GM13976 (cell line): ENCODE measurements around the gene SNX9.

Source experiments
- DNase-seq: peaks from one replicate; pipeline ENCODE4 v3.0.0; 2012; ENCODE audit warnings: low spot score
- in situ Hi-C: fragments of 300-500 bp; cut with MboI; formaldehyde crosslinking; loops from one replicate; pipeline ENCODE4 v1.12.0; 2022; ENCODE audit warnings: low sequenced_read_pairs, mixed read lengths, inconsistent platforms; ENCODE audit not compliant: unreplicated experiment
- TF ChIP-seq, protein P1 (sequence below): IDR thresholded peaks from 2 replicates; pipeline ENCODE4 v1.5.1; 2012; ENCODE audit warnings: borderline replicate concordance, mild to moderate bottlenecking; ENCODE audit not compliant: insufficient read depth; ENCODE audit errors: extremely low read depth, missing control alignments, control extremely low read depth

The SNX9 gene

GRCh38 chr6:157977176-157977804 lies 154.2 kb downstream of the SNX9 start:
- in situ Hi-C loops = no loop called here
- TF ChIP-seq, protein P1, sequence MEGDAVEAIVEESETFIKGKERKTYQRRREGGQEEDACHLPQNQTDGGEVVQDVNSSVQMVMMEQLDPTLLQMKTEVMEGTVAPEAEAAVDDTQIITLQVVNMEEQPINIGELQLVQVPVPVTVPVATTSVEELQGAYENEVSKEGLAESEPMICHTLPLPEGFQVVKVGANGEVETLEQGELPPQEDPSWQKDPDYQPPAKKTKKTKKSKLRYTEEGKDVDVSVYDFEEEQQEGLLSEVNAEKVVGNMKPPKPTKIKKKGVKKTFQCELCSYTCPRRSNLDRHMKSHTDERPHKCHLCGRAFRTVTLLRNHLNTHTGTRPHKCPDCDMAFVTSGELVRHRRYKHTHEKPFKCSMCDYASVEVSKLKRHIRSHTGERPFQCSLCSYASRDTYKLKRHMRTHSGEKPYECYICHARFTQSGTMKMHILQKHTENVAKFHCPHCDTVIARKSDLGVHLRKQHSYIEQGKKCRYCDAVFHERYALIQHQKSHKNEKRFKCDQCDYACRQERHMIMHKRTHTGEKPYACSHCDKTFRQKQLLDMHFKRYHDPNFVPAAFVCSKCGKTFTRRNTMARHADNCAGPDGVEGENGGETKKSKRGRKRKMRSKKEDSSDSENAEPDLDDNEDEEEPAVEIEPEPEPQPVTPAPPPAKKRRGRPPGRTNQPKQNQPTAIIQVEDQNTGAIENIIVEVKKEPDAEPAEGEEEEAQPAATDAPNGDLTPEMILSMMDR = no peak

GRCh38 chr6:157978021-157978783 lies 155.2 kb downstream of the SNX9 start:
- in situ Hi-C loops = no loop called here
- DNase-seq = no peak
- TF ChIP-seq, protein P1 = no peak

More at GRCh38 chr6:157977176-157977804, 154.2 kb downstream of the SNX9 start:
- DNase-seq = no peak

DNA sequence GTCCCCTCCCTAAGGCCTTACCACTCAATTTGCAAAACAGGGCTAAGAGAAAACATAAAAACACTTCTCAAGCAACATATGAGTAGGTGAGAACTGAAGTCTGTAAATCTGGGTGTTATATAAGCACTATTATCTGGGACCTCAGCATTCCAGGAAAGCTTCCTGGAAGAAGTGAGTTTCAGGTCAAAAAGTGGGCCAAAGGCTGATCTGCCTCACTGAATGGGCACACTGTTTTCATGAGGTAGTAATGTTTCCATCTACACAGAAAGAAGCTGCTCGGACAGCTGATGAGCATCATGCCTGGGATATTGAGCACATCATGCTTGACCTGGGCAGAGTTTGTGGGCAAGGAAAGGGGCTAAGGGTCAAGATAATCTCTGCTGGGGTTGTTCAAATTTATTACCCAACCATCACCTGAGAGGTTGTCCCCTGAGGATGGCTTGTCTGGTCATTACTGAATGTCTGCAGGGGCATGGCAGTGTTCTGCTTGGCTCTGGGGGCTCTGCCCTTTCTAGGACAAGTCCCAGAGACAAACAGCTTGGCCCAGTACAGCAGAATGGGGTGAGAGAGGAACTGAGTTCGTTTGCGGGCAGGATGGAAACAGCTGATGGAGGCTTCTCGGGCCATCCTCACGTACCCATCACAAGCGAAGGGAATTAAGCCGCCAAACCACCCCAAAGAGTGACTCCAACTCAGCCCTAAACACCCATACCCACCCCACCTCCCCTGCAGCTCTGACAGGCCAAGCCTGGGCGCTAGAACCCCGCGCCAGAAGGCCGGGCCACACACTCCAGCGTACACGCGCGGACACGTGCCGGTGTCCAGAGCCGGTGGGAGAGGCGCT lies 157.5 kb downstream of the SNX9 start:
- TF ChIP-seq, protein P1 = no peak
- in situ Hi-C loops = no loop called here
- DNase-seq = no peak

DNA sequence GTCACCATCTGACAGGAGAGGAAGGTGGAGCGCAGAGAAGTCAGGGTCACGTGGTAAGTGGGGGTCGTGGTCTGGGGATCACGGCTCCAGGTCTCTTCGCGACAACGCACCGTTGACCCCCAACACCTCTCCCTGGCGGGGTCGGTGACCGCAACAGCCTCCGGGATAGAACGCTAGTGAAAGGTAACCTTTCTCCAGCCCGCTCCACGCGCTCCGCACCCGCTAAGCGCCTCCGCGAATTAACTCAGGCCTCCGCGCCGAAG lies 158.0 kb downstream of the SNX9 start:
- TF ChIP-seq, protein P1 = no peak
- in situ Hi-C loops = no loop called here
- peak; percentile 52 for DNase-seq

- TF ChIP-seq, protein P1 = peak; percentile 49
- in situ Hi-C loops = no loop called here
- peak; percentile 88 for DNase-seq
These were observed 158.5 kb downstream of the SNX9 start, which contains the start of gene SYNJ2 for GRCh38 chr6:157981395-157982101. TSS of gene SYNJ2 (plus strand) at chr6:157981863. CDS start at chr6:157981962, 99 bp downstream.

- in situ Hi-C loops = no loop called here
- TF ChIP-seq, protein P1 = no peak
- peak; percentile 69 for DNase-seq
These were observed 159.1 kb downstream of the SNX9 start for GRCh38 chr6:157982102-157982562.
